Activated T-cell treated with anti-CD3 and anti-CD28 coated beads, Interleukin-2, amount 50 U/mL, for 24 hours (primary cell): Measurements from ENCODE around the gene REXO4.

Source experiments
- DNase-seq: peaks from one replicate; pipeline ENCODE4 v3.0.0-alpha.2; 2020
- H3K27ac Mint-ChIP-seq: 2 replicates; pipeline ENCODE4 v1.8.0; 2020; ENCODE audit warnings: mild to moderate bottlenecking, mixed read lengths
- H3K27me3 Mint-ChIP-seq: 2 replicates; pipeline ENCODE4 v1.8.0; 2020; ENCODE audit warnings: mixed read lengths
- H3K36me3 Mint-ChIP-seq: 2 replicates; pipeline ENCODE4 v1.8.0; 2020; ENCODE audit warnings: low read depth, mixed read lengths
- H3K4me1 Mint-ChIP-seq: 2 replicates; pipeline ENCODE4 v1.8.0; 2020; ENCODE audit warnings: low read depth, mixed read lengths
- H3K4me3 Mint-ChIP-seq: 2 replicates; pipeline ENCODE4 v1.8.0; 2020; ENCODE audit warnings: mild to moderate bottlenecking, moderate library complexity, mixed read lengths
- H3K9me3 Mint-ChIP-seq: 2 replicates; pipeline ENCODE4 v1.8.0; 2020; ENCODE audit warnings: mixed read lengths

Gene REXO4, protein sequence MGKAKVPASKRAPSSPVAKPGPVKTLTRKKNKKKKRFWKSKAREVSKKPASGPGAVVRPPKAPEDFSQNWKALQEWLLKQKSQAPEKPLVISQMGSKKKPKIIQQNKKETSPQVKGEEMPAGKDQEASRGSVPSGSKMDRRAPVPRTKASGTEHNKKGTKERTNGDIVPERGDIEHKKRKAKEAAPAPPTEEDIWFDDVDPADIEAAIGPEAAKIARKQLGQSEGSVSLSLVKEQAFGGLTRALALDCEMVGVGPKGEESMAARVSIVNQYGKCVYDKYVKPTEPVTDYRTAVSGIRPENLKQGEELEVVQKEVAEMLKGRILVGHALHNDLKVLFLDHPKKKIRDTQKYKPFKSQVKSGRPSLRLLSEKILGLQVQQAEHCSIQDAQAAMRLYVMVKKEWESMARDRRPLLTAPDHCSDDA

DNA sequence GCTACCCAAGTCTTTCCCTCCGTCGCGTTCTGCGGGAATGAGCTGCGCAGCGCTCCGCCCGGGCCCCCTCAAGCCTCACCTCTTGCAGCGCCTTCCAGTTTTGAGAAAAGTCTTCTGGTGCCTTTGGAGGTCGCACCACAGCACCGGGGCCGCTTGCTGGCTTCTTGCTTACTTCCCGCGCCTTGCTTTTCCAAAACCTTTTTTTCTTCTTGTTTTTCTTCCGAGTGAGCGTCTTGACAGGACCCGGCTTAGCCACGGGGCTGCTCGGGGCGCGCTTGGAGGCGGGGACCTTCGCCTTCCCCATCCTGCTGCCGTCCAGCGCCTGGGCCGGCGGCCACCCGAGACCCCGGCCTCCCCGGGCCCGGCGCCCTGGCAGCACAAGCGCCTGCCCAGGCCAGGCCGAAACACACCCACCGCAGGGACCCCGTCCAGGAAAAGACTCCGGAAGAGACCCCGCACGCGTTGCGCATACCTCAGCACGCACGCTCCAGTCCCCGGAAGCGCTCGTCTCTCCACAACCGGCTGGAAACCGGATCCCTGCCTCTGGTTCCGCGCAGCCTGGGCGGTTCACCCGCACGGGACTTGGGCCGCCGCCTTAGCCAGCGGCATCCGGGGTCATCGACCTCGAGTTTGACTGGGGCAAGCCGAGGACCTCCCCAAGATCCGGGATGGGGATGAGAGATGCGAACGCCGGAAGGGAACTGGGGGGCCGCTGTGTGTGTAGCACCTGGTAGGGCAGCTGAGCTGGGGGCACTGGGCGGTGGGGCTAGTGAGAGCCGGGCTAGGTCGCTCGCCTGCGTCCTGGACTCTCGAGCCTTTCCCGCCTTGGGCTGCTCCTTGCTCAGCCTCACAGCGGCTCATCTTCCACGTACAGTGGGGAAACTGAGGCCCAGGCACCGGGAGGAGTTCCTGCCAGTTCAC, at the start of gene REXO4:
TSS of gene REXO4 (minus strand) at position 470 of the 921 bp plus-strand sequence. CDS start at position 304, 166 bp downstream.
- Mint-ChIP-seq H3K36me3 (peaks cover 55% of the 10 kb centered on the region), H3K27me3 (no peaks in the 10 kb centered on the region), H3K27ac (peak within 1 kb of the TSS; percentile 94), H3K4me3 (peak within 1 kb of the TSS; percentile 91), H3K4me1 (peaks cover 66% of the 10 kb centered on the region), H3K9me3 (no peaks in the 10 kb centered on the region)
- peak; percentile 94 for DNase-seq

DNA sequence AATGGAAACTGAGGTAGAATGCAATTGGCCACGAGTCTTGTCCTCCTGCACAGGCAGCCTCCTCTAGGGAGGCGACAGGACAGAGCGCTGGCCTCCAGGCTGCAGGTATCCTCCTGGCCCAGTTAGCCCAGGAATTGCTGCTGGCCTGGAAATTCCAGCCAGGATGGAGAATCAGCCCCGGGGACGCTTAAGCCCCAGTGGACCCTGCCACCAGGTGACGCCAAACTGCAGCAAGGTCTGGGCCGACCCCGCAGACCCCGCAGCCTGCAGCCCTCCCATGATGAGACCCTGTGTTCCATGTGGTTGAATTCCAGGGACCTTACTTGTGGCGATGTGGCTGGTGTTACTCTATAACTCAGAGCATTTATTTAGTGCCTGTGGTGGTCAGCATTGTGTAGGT, 49.3 kb upstream of the REXO4 start:
- H3K36me3 Mint-ChIP-seq = no peaks in the 10 kb centered on the region
- DNase-seq = no peak
- H3K4me1 Mint-ChIP-seq = no peaks in the 10 kb centered on the region
- H3K9me3 Mint-ChIP-seq = no peaks in the 10 kb centered on the region
- no peak overlapping the region for H3K4me3 Mint-ChIP-seq
- H3K27ac Mint-ChIP-seq = no peak overlapping the region
- H3K27me3 Mint-ChIP-seq = no peaks in the 10 kb centered on the region

DNA sequence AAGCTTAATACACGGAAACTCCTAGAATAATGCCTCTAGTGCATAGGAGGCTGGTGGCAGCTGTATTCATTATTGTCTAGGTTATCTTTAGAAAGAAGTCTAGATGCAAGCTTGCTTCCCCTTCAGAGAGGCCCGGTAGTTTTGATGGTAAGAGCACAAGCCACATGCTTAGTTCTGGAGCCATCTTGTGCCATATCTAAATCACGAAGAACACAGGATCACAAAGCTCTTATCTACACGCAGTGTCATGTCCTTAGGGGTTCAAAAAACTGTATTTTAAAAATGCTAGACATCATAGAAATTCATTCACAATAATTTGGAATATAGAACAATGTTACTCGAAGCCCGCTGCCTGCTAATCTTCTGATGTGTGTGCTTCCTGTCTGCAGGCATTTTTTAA, 48.2 kb upstream of the REXO4 start:
- Mint-ChIP-seq H3K9me3 (no peaks in the 10 kb centered on the region), H3K27me3 (no peaks in the 10 kb centered on the region), H3K4me3 (no peak overlapping the region), H3K4me1 (no peaks in the 10 kb centered on the region), H3K27ac (no peak overlapping the region), H3K36me3 (no peaks in the 10 kb centered on the region)
- no peak for DNase-seq

- DNase-seq = no peak
- Mint-ChIP-seq H3K27me3 (no peaks in the 10 kb centered on the region), H3K9me3 (no peaks in the 10 kb centered on the region), H3K4me1 (peaks cover 5% of the 10 kb centered on the region), H3K27ac (no peak overlapping the region), H3K4me3 (no peak overlapping the region), H3K36me3 (no peaks in the 10 kb centered on the region)
Measured at GRCh38 chr9:133464638-133465037, 46.8 kb upstream of the REXO4 start.

DNA sequence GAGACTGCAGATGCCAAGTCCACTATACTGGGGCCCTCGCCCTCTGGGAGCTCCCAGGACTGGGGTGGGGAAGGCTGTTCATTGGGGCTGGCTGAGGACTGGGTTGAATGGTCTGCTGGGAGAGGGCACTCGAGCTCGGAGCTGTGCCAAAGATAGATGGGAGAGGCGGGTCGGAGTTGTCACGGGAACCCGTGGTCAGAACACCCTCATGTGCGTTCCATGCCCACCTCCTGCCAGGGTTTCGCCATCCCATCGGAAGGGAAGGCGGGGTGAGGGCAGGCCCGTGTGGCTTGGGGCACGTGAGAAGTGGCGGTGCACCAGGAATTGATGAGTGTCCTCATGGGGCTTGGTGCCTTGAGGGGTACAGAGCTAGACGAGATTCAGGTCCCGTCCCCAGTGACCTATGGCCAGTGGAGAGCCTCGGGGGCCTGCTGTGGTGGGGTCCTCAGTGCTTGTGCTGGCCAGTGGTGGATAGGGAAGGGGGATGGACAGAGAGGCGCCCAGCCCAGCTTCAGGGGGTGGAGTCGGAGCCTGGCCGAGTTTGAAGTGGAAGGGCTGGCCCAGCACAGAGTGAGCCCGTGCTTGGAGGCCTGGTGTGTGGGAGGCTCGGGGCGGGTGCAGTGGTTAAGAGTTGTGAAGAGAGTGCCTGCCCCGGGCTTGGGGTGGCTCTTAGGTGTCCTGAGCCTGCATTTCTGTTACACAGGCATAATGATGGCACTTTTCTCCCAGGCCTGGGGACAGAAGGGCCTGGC, 46.2 kb upstream of the REXO4 start:
- no peaks in the 10 kb centered on the region for H3K27me3 Mint-ChIP-seq
- no peak overlapping the region for H3K4me3 Mint-ChIP-seq
- H3K36me3 Mint-ChIP-seq = no peaks in the 10 kb centered on the region
- peaks cover 9% of the 10 kb centered on the region for H3K4me1 Mint-ChIP-seq
- no peak for DNase-seq
- no peaks in the 10 kb centered on the region for H3K9me3 Mint-ChIP-seq
- no peak overlapping the region for H3K27ac Mint-ChIP-seq

DNA sequence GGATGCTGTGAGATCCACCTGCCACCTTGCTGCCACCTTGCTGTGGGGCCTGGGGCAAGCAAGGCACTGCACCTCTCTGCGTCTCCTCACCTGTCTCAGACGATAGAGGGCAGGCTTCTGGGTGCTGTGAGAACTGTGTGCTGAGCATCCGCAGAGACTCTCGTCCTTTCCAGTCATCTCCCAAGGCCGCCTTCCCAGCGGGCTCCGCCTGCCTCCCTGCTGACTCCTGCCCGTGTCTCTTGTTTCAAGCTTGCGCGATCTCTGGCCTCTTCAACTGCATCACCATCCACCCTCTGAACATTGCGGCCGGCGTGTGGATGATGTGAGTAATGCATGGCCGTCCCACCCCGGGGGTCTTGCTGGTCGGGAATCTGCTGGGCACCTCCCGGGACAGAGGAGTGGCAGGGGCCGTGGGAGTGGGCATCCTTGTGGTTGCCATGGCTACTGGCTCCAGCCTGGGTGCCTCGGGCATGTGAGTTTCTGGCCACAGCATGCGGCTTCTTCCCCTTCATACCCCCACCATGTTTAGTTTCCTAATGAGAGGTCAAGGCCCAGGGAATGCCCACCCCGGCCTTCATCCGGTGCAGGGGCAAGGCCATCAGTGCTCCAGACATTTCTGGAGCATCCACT, 45.5 kb upstream of the REXO4 start:
- Mint-ChIP-seq H3K36me3 (no peaks in the 10 kb centered on the region), H3K4me1 (peaks cover 10% of the 10 kb centered on the region), H3K27ac (no peak overlapping the region), H3K9me3 (no peaks in the 10 kb centered on the region), H3K4me3 (no peak overlapping the region), H3K27me3 (no peaks in the 10 kb centered on the region)
- DNase-seq = no peak

DNA sequence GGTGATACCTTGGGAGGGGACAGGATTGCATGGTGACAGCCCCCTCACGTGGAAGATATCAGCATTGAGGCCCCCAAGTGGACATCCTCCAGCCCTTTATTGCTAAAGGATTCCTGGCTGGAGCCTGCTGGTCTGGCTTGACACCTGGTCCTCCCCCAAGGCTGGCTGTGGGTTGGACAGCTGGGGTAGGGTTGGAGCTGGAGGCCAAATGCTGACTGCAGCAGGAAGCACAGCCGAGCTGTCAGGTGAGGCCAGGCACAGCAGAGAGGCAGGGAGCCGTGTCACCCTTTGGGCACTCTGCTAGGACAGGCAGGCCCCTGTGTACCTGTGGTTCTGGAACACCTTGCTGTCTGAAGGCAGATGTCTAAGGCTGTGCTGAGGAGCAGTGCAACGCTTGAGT, 44.2 kb upstream of the REXO4 start:
- Mint-ChIP-seq H3K36me3 (no peaks in the 10 kb centered on the region), H3K27me3 (no peaks in the 10 kb centered on the region), H3K4me1 (peaks cover 10% of the 10 kb centered on the region), H3K4me3 (no peak overlapping the region), H3K27ac (no peak overlapping the region), H3K9me3 (no peaks in the 10 kb centered on the region)
- DNase-seq = no peak

GRCh38 chr9:133460405-133461175, 42.8 kb upstream of the REXO4 start:
- no peaks in the 10 kb centered on the region for H3K9me3 Mint-ChIP-seq
- DNase-seq = no peak
- no peaks in the 10 kb centered on the region for H3K27me3 Mint-ChIP-seq
- peak overlapping the region; percentile 56 for H3K4me3 Mint-ChIP-seq
- peak overlapping the region; percentile 68 for H3K27ac Mint-ChIP-seq
- no peaks in the 10 kb centered on the region for H3K36me3 Mint-ChIP-seq
- peaks cover 10% of the 10 kb centered on the region for H3K4me1 Mint-ChIP-seq

DNA sequence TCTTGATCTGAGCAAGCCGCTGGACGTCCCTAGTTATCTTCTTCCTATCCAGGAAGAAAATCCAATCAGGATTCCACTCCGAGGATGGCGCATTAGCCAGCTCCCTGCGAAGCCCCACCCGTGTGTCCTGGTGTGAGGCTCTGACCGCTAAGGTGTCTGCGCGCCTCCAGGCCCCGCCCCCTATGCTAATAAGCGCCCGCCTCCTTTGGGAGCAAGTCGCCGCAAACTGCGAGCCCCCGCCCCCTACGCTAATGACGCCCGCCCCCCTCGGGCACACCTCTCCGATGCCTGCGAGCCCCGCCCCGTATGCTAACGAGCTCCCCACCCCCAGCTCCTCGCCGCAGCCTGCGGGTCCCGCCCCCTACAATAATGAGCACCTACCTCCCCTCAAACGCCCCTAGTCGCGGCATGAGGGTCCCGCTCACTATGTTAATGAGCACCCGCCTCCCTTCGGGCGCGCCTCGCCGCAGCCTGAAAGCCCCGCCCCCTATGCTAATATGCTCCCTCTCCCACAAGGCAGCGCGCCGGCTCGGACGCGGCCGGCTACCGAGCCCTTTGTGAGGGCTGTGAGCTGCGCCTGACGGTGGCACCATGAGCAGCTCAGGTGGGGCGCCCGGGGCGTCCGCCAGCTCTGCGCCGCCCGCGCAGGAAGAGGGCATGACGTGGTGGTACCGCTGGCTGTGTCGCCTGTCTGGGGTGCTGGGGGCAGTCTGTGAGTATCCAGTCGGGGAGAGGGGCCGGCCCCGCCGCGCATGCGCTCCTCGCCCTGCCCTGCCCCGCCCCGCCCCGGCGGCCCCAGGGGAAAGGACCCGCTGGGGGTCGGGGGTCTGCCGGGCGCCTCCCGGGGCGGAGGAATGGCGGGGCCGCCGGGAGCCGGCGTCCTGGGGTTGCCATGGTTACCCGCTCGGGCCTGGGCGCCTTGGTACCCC, 41.9 kb upstream of the REXO4 start, which contains the start of gene CACFD1:
TSS of gene CACFD1 (plus strand) at position 503 of the 929 bp plus-strand sequence. CDS start at position 592, 89 bp downstream.
- H3K9me3 Mint-ChIP-seq = no peaks in the 10 kb centered on the region
- H3K36me3 Mint-ChIP-seq = no peaks in the 10 kb centered on the region
- peak within 1 kb of the TSS; percentile 87 for H3K27ac Mint-ChIP-seq
- peak; percentile 94 for DNase-seq
- H3K4me1 Mint-ChIP-seq = peaks cover 10% of the 10 kb centered on the region
- H3K4me3 Mint-ChIP-seq = peak within 1 kb of the TSS; percentile 82
- H3K27me3 Mint-ChIP-seq = no peaks in the 10 kb centered on the region

DNA sequence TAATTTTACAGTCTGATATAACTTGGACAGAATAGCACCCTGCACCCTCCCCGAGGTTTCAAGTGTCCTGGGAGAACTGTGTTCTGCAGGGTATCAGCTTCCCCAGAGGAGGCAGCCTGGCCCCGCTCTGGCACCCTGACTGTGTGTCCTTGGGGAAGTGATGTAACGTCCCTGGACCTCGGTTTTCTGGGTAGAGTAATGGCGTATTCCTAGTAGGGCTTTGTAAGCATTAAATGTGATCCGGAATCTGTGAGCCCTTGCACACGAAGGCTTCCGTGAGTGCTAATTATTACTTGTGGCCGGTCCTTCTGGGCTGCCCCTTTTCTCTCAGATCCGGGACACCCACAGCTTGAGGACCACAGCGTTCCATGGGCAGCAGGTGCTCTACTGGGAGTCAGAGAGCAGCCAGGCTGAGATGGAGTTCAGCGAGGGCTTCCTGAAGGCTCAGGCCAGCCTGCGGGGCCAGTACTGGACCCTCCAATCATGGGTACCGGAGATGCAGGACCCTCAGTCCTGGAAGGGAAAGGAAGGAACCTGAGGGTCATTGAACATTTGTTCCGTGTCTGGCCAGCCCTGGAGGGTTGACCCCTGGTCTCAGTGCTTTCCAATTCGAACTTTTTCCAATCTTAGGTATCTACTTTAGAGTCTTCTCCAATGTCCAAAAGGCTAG, 41.0 kb upstream of the REXO4 start:
- no peaks in the 10 kb centered on the region for H3K36me3 Mint-ChIP-seq
- H3K4me3 Mint-ChIP-seq = peak overlapping the region; percentile 82
- no peak for DNase-seq
- no peak overlapping the region for H3K27ac Mint-ChIP-seq
- H3K9me3 Mint-ChIP-seq = no peaks in the 10 kb centered on the region
- no peaks in the 10 kb centered on the region for H3K27me3 Mint-ChIP-seq
- H3K4me1 Mint-ChIP-seq = peaks cover 10% of the 10 kb centered on the region

DNA sequence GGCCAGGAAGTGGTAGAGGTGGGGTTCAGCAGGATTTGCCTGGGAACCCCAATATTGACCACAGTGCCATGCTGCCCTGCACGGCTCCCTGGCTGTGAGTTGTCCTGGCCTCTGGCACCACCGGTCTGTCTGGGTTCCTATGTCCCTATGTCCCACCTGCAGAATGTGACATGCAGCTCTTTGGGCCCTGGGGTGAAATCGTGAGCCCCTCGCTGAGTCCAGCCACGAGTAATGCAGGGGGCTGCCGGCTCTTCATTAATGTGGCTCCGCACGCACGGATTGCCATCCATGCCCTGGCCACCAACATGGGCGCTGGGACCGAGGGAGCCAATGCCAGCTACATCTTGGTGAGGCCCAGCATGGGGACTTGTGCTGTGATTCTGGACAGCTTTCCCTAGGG, 39.9 kb upstream of the REXO4 start:
- Mint-ChIP-seq H3K27ac (no peak overlapping the region), H3K4me3 (no peak overlapping the region), H3K27me3 (no peaks in the 10 kb centered on the region), H3K36me3 (no peaks in the 10 kb centered on the region), H3K9me3 (no peaks in the 10 kb centered on the region), H3K4me1 (peaks cover 10% of the 10 kb centered on the region)
- DNase-seq = no peak

DNA sequence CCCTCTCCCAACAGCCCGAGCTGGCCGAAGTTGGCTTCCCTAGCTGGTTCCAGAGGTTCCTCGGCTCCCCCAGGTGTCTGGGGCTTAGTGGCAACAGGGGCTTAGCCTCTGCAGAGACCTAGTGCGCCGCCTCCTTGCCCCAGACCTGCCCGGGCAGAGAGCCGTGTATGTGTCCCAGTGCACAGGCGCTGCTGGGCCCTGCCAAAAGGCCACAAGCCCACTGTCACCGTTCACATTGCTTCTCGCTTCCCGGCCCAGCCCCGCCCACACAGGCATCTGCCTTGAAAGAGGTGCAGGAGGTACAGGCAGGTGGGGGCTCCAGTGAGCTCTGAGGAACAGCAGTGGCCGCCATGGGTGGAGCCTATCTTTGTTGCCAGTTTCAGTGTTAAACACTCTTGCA, 39.4 kb upstream of the REXO4 start:
- no peaks in the 10 kb centered on the region for H3K27me3 Mint-ChIP-seq
- peaks cover 10% of the 10 kb centered on the region for H3K4me1 Mint-ChIP-seq
- DNase-seq = no peak
- no peaks in the 10 kb centered on the region for H3K36me3 Mint-ChIP-seq
- no peak overlapping the region for H3K4me3 Mint-ChIP-seq
- no peaks in the 10 kb centered on the region for H3K9me3 Mint-ChIP-seq
- H3K27ac Mint-ChIP-seq = no peak overlapping the region
